ENCODE data around the gene MRM2.

MRM2 gene

DNA sequence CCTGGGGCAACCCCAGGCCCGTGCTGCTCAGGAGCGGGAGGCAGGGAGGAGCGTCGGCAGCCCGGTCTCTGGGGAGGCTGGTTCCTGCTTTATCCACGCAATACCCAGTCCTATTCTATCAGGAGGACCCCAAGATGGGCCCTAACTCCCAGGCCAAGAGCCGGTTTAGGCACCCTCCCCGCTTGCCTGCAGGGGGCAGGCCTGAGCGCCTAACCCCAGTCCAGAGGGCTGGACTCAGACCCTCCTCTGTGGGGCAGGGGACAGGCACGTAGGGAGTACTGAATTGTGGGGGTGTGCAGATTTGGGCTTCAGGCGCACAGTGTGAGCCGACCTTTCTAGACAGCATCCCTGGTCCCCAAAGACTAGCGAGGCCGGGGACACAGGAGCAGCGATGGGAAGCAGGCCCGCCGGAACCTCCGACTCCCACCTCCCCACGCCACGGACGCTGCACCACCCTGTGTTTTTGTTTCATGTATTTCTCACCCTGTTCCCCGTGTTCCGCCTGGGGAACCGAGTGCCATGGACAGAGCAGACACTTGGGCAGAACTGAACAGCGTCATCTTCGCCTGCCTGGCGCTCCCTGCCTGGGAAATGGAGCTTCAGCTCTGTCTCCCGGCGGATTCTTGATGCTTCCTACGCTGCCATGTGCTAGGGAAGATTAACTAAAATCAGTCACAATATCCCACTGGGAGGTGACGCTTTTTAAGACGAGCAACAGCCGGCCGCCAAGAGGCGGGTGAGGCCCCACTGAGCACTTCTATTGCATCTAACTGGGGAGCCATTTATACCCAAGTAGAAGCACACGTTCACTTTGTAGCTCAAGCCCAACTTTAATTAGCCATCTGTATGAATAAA lies 5.4 kb upstream of the MRM2 start:
- Mint-ChIP-seq H3K27ac (peak overlapping the region; percentile 86), H3K4me1 (peaks cover 30% of the 10 kb centered on the region), H3K9me3 (no peaks in the 10 kb centered on the region), H3K27me3 (ENCODE audit: low read depth, poor library complexity) (peaks cover 3% of the 10 kb centered on the region), H3K36me3 (ENCODE audit: low read depth) (peaks cover 4% of the 10 kb centered on the region), H3K4me3 (no peak overlapping the region)
- DNase-seq: peak; percentile 65
- TF ChIP-seq, protein P1, sequence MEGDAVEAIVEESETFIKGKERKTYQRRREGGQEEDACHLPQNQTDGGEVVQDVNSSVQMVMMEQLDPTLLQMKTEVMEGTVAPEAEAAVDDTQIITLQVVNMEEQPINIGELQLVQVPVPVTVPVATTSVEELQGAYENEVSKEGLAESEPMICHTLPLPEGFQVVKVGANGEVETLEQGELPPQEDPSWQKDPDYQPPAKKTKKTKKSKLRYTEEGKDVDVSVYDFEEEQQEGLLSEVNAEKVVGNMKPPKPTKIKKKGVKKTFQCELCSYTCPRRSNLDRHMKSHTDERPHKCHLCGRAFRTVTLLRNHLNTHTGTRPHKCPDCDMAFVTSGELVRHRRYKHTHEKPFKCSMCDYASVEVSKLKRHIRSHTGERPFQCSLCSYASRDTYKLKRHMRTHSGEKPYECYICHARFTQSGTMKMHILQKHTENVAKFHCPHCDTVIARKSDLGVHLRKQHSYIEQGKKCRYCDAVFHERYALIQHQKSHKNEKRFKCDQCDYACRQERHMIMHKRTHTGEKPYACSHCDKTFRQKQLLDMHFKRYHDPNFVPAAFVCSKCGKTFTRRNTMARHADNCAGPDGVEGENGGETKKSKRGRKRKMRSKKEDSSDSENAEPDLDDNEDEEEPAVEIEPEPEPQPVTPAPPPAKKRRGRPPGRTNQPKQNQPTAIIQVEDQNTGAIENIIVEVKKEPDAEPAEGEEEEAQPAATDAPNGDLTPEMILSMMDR (IDR thresholded peaks at IDR 0.05): peak; percentile 67

- no peak for DNase-seq
- TF ChIP-seq, protein P1 (IDR thresholded peaks at IDR 0.05): no peak
These were observed 4.1 kb upstream of the MRM2 start for GRCh38 chr7:2245883-2246675.

DNA sequence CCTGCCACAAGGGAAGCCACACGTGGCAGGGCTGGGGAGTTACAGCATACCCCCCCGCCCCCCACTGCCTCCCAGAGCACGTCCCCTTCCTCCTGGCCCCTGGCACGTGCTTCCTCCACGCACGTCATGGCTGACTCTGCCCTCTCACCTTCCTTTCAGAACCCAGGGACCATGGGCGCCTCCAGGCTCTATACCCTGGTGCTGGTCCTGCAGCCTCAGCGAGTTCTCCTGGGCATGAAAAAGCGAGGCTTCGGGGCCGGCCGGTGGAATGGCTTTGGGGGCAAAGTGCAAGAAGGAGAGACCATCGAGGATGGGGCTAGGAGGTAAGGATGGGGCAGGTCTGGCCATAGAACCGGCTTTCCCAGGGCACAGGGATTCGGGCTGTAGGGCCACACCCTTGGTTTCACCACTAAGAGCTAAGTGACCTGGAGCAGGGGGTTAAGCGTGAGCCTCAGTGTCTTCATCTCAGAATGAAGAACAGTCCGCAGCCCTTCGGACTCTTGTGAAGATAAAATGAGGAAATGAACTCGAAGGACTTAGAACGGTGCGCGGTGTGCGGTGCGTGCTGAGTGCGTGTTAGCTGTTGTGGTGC lies 2.5 kb upstream of the MRM2 start:
- no peaks in the 10 kb centered on the region for H3K9me3 Mint-ChIP-seq
- peaks cover 3% of the 10 kb centered on the region for H3K27me3 Mint-ChIP-seq (ENCODE audit: low read depth, poor library complexity)
- TF ChIP-seq, protein P1 (IDR thresholded peaks at IDR 0.05): no peak
- H3K27ac Mint-ChIP-seq: no peak overlapping the region
- H3K4me3 Mint-ChIP-seq: no peak overlapping the region
- H3K36me3 Mint-ChIP-seq (ENCODE audit: low read depth): peaks cover 2% of the 10 kb centered on the region
- H3K4me1 Mint-ChIP-seq: peaks cover 30% of the 10 kb centered on the region
- DNase-seq: no peak

More at GRCh38 chr7:2245883-2246675, 4.1 kb upstream of the MRM2 start:
- peaks cover 3% of the 10 kb centered on the region for H3K27me3 Mint-ChIP-seq (ENCODE audit: low read depth, poor library complexity)
- no peak overlapping the region for H3K4me3 Mint-ChIP-seq
- H3K4me1 Mint-ChIP-seq: peaks cover 30% of the 10 kb centered on the region
- H3K9me3 Mint-ChIP-seq: no peaks in the 10 kb centered on the region
- peak overlapping the region; percentile 95 for H3K27ac Mint-ChIP-seq
- peaks cover 4% of the 10 kb centered on the region for H3K36me3 Mint-ChIP-seq (ENCODE audit: low read depth)

DNA sequence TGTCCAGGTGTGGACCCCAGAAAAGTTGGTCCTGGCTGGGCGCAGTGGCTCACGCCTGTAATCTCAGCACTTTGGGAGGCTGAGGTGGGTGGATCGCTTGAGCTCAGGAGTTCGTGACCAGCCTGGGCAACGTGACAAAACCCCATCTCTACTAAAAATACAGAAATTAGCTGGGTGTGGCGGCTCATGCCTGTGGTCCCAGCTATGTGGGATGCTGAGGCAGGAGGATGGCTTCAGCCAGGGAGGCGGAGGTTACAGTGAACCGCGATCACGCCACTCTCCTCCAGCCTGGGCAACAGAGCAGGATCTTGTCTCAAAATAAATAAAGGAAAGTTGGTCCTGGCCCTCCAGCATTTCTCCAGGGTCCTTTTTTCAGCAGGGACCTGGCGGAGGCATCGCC lies 1.5 kb upstream of the MRM2 start:
- no peak for DNase-seq
- Mint-ChIP-seq H3K9me3 (no peaks in the 10 kb centered on the region), H3K36me3 (ENCODE audit: low read depth) (peaks cover 13% of the 10 kb centered on the region), H3K4me1 (peaks cover 24% of the 10 kb centered on the region), H3K27ac (no peak overlapping the region), H3K4me3 (peak overlapping the region; percentile 93), H3K27me3 (ENCODE audit: low read depth, poor library complexity) (peaks cover 3% of the 10 kb centered on the region)
- TF ChIP-seq, protein P1 (IDR thresholded peaks at IDR 0.05): no peak

- Mint-ChIP-seq H3K9me3 (no peaks in the 10 kb centered on the region), H3K27me3 (ENCODE audit: low read depth, poor library complexity) (peaks cover 3% of the 10 kb centered on the region), H3K4me1 (peaks cover 24% of the 10 kb centered on the region), H3K4me3 (peak overlapping the region; percentile 93), H3K27ac (peak overlapping the region; percentile 58), H3K36me3 (ENCODE audit: low read depth) (peaks cover 20% of the 10 kb centered on the region)
- TF ChIP-seq, protein P1 (IDR thresholded peaks at IDR 0.05): no peak
- peak; percentile 25 for DNase-seq
These were observed 780 bp upstream of the MRM2 start for GRCh38 chr7:2242541-2243429.
